Hematopoietic multipotent progenitor cell treated with erythropoietin and hydrocortisone succinate and interleukin-3 and kit ligand, for 6 days (in vitro differentiated cells): ENCODE measurements around the gene ATG4B.

Source experiments
- DNase-seq: peaks from one replicate; pipeline ENCODE4 v3.0.0-alpha.2; 2015

The ATG4B gene

GRCh38 chr2:241668354-241668753 lies 30.9 kb downstream of the ATG4B start:
- no peak for DNase-seq

- DNase-seq: no peak
Observed at GRCh38 chr2:241668839-241669238, 31.3 kb downstream of the ATG4B start.

- DNase-seq: no peak
Observed at GRCh38 chr2:241670333-241671110, 33.0 kb downstream of the ATG4B start.

- DNase-seq: no peak
Observed at GRCh38 chr2:241671457-241672240, 34.2 kb downstream of the ATG4B start.

GRCh38 chr2:241672243-241673188 lies 35.0 kb downstream of the ATG4B start:
- DNase-seq: no peak

- no peak for DNase-seq
Observed at GRCh38 chr2:241673189-241673663, 35.7 kb downstream of the ATG4B start.

- DNase-seq: no peak
Observed at GRCh38 chr2:241673797-241674725, 36.6 kb downstream of the ATG4B start.

GRCh38 chr2:241675885-241676284 lies 38.4 kb downstream of the ATG4B start:
- no peak for DNase-seq

GRCh38 chr2:241676665-241677064 lies 39.2 kb downstream of the ATG4B start:
- no peak for DNase-seq

GRCh38 chr2:241677392-241677791 lies 39.9 kb downstream of the ATG4B start:
- no peak for DNase-seq

GRCh38 chr2:241678307-241678706 lies 40.8 kb downstream of the ATG4B start:
- no peak for DNase-seq

- no peak for DNase-seq
Observed at GRCh38 chr2:241678784-241679540, 41.5 kb downstream of the ATG4B start.

- DNase-seq: no peak
Observed at GRCh38 chr2:241680044-241680443, 42.6 kb downstream of the ATG4B start.

GRCh38 chr2:241680827-241681599 lies 43.5 kb downstream of the ATG4B start:
- no peak for DNase-seq

- DNase-seq: peak; percentile 37
Observed at GRCh38 chr2:241686324-241686649, 48.8 kb downstream of the ATG4B start.

- DNase-seq: peak; percentile 98
Observed at GRCh38 chr2:241686650-241687425, 49.3 kb downstream of the ATG4B start, which contains the start of gene DTYMK. TSS of gene DTYMK (minus strand) at chr2:241686815. CDS start at chr2:241686783, 32 bp downstream.

GRCh38 chr2:241689306-241689705 lies 51.8 kb downstream of the ATG4B start:
- no peak for DNase-seq

- no peak for DNase-seq
Observed at GRCh38 chr2:241690202-241690717, 52.8 kb downstream of the ATG4B start.

- no peak for DNase-seq
Observed at GRCh38 chr2:241692448-241692847, 55.0 kb downstream of the ATG4B start.
